Keratinocyte (primary cell): Measurements from ENCODE around the gene TNPO1. TPM values are rescaled to one million over a fixed set of nuclear protein-coding genes. Genes with fewer than 3 reads are reported as not detected.

Experiments
- DNase-seq: peaks from one replicate; pipeline ENCODE4 v3.0.0-alpha.2; 2011; ENCODE audit warnings: low read depth, missing footprints, low spot score
- FAIRE-seq: peaks from 2 replicates; lab custom pipeline; 2011; peaks lifted over from hg19 to GRCh38; lab: Jason Lieb, UNC
- H2AFZ ChIP-seq: 2 replicates; pipeline ENCODE4 v1.6.0; 2012; ENCODE audit warnings: low read length, control low read depth, inconsistent platforms; ENCODE audit not compliant: control insufficient read depth
- H3K27ac ChIP-seq: 2 replicates; pipeline ENCODE4 v1.5.1; 2011; ENCODE audit warnings: low read length; ENCODE audit not compliant: control insufficient read depth, insufficient read depth
- H3K27me3 ChIP-seq: 3 replicates; pipeline ENCODE4 v1.6.0; 2011; ENCODE audit warnings: low read length; ENCODE audit not compliant: control insufficient read depth, insufficient read depth; ENCODE audit errors: extremely low read depth
- H3K36me3 ChIP-seq, 2 experiments: 2 replicates in 1 of 2; 3 replicates in 1 of 2; pipeline ENCODE4 v1.5.1; 2011; ENCODE audit warnings: low read length in 2 of 2, mild to moderate bottlenecking in 1 of 2; ENCODE audit not compliant: control insufficient read depth in 2 of 2, insufficient read depth in 2 of 2; ENCODE audit errors: extremely low read depth in 1 of 2
- H3K4me1 ChIP-seq: 3 replicates; pipeline ENCODE4 v1.5.1; 2011; ENCODE audit warnings: low read length; ENCODE audit not compliant: control insufficient read depth, insufficient read depth; ENCODE audit errors: extremely low read depth
- H3K4me2 ChIP-seq: 3 replicates; pipeline ENCODE4 v1.6.0; 2011; ENCODE audit warnings: low read depth, low read length; ENCODE audit not compliant: control insufficient read depth, insufficient read depth; ENCODE audit errors: extremely low read depth
- H3K4me3 ChIP-seq, 3 experiments: fragments of 200-600 bp in 1 of 3; sonication (generic) in 1 of 3; 2 replicates in 2 of 3; 3 replicates in 1 of 3; pipeline ENCODE4 v1.5.1; 2011 to 2016; ENCODE audit warnings: low read length in 3 of 3, mild to moderate bottlenecking in 3 of 3, control low read depth in 2 of 3, inconsistent platforms in 1 of 3, low read depth in 1 of 3, mixed read lengths in 1 of 3, mixed run types in 1 of 3, moderate library complexity in 1 of 3; ENCODE audit not compliant: control insufficient read depth in 2 of 3, insufficient read depth in 2 of 3; ENCODE audit errors: extremely low read depth in 1 of 3
- H3K79me2 ChIP-seq: 2 replicates; pipeline ENCODE4 v1.6.0; 2012; ENCODE audit warnings: low read length; ENCODE audit not compliant: control insufficient read depth, insufficient read depth
- H3K9ac ChIP-seq: 3 replicates; pipeline ENCODE4 v1.6.0; 2011; ENCODE audit warnings: low read length; ENCODE audit not compliant: control insufficient read depth, insufficient read depth; ENCODE audit errors: extremely low read depth
- H3K9me1 ChIP-seq: 3 replicates; pipeline ENCODE4 v1.6.0; 2011; ENCODE audit warnings: low read length; ENCODE audit not compliant: control insufficient read depth, insufficient read depth; ENCODE audit errors: extremely low read depth
- H3K9me3 ChIP-seq: 2 replicates; pipeline ENCODE4 v1.5.1; 2012; ENCODE audit warnings: low read depth, low read length; ENCODE audit not compliant: control insufficient read depth
- H4K20me1 ChIP-seq: 3 replicates; pipeline ENCODE4 v1.6.0; 2011; ENCODE audit warnings: low read length; ENCODE audit not compliant: control insufficient read depth, insufficient read depth; ENCODE audit errors: extremely low read depth
- EZH2 ChIP-seq: IDR thresholded peaks from one replicate; pipeline ENCODE4 v1.6.1; 2012; ENCODE audit warnings: inconsistent platforms, mild to moderate bottlenecking, low read length, moderate library complexity
- dilution Hi-C: fragments of 300-500 bp; cut with MboI; formaldehyde crosslinking; loops from one replicate; pipeline ENCODE4 v1.7.0; 2020; ENCODE audit warnings: low sequenced_read_pairs; ENCODE audit not compliant: extremely low pct_ligation_motif_present
- polyA plus RNA-seq, 5 experiments: library from polyadenylated mRNA; depleted of rRNA in 3 of 5; stranded (reverse) in 3 of 5; stranded (forward) in 1 of 5; unstranded in 1 of 5; fragments of >200 nt; gene quantifications; 1 replicate in 1 of 5; 2 replicates in 3 of 5; 3 replicates in 1 of 5; pipeline versions ENCODE4 v1.2.1 to v1.2.3, GENCODE V29; 2011 to 2012; ENCODE audit warnings: missing spikeins in 2 of 5, low read depth in 1 of 5, low replicate concordance in 1 of 5
- TF ChIP-seq, protein P1 (sequence below), 3 experiments: IDR thresholded peaks in 1 of 3; conservative IDR thresholded peaks in 1 of 3; optimal IDR thresholded peaks in 1 of 3; 2 replicates in 2 of 3; 3 replicates in 1 of 3; pipeline versions ENCODE3 to v1.5.1; 2011; ENCODE audit warnings: low read length in 3 of 3, mild to moderate bottlenecking in 3 of 3, moderate library complexity in 2 of 3, control low read depth in 1 of 3, inconsistent platforms in 1 of 3; ENCODE audit not compliant: insufficient read depth in 2 of 3; ENCODE audit errors: extremely low read depth in 1 of 3

The TNPO1 gene
- polyA plus RNA-seq, 1 donor (not counting 4 experiments of a cell fraction or from before 2014, with no cell fraction given), result 123 TPM

DNA sequence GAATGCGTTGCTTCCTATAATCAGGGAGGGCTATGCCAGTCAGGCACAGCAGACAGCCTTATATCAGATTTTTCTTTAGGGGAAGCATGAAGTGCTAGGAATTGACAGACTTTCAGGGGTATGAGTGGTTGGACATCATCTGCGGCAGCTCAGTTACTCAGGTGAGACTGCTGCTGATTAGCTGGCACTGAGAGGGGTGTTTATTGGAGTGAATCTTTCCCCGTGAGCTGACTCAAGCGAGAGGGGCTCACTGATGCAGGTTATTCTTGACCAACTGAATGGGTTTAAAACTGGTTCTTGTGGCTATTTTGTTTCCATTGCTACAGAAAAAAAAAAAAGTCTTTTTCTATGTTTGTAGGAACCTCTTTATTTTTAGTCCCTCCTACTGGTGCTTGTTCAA, 46.2 kb upstream of the TNPO1 start:
- DNase-seq (no peak), FAIRE-seq (no peak)
- H3K9me1 ChIP-seq, result no peaks in the 10 kb centered on the region
- no peaks in the 10 kb centered on the region for H3K9me3 ChIP-seq
- H3K27ac ChIP-seq, result no peak overlapping the region
- no peak overlapping the region for H3K4me2 ChIP-seq
- no peaks in the 10 kb centered on the region for H3K79me2 ChIP-seq
- H3K4me1 ChIP-seq, result no peaks in the 10 kb centered on the region
- no peak overlapping the region for H3K4me3 ChIP-seq
- H3K27me3 ChIP-seq, result no peaks in the 10 kb centered on the region
- no peaks in the 10 kb centered on the region for H3K36me3 ChIP-seq
- no peaks in the 10 kb centered on the region for H4K20me1 ChIP-seq
- TF ChIP-seq EZH2, result no peak
- TF ChIP-seq, protein P1, sequence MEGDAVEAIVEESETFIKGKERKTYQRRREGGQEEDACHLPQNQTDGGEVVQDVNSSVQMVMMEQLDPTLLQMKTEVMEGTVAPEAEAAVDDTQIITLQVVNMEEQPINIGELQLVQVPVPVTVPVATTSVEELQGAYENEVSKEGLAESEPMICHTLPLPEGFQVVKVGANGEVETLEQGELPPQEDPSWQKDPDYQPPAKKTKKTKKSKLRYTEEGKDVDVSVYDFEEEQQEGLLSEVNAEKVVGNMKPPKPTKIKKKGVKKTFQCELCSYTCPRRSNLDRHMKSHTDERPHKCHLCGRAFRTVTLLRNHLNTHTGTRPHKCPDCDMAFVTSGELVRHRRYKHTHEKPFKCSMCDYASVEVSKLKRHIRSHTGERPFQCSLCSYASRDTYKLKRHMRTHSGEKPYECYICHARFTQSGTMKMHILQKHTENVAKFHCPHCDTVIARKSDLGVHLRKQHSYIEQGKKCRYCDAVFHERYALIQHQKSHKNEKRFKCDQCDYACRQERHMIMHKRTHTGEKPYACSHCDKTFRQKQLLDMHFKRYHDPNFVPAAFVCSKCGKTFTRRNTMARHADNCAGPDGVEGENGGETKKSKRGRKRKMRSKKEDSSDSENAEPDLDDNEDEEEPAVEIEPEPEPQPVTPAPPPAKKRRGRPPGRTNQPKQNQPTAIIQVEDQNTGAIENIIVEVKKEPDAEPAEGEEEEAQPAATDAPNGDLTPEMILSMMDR (optimal IDR thresholded peaks at IDR 0.05 in 1 of 3, IDR thresholded peaks at IDR 0.05 in 1 of 3, conservative IDR thresholded peaks at IDR 0.05 in 1 of 3; ENCODE audit: extremely low read depth in 1 of 3, insufficient read depth in 2 of 3, low read length in 3 of 3), result no peak
- H3K9ac ChIP-seq, result no peak overlapping the region
- no peak overlapping the region for H2AFZ ChIP-seq
- dilution Hi-C loops, result no loop called here

GRCh38 chr5:72776684-72777083, 39.8 kb upstream of the TNPO1 start:
- Histone ChIP-seq H3K36me3 (no peaks in the 10 kb centered on the region), H4K20me1 (no peaks in the 10 kb centered on the region), H3K9ac (no peak overlapping the region), H2AFZ (no peak overlapping the region), H3K79me2 (no peaks in the 10 kb centered on the region), H3K4me3 (no peak overlapping the region), H3K9me3 (no peaks in the 10 kb centered on the region), H3K27ac (no peak overlapping the region), H3K27me3 (no peaks in the 10 kb centered on the region), H3K4me2 (no peak overlapping the region), H3K9me1 (no peaks in the 10 kb centered on the region), H3K4me1 (no peaks in the 10 kb centered on the region)
- DNase-seq (no peak), FAIRE-seq (no peak)
- dilution Hi-C loops, result no loop called here
- no peak for TF ChIP-seq EZH2
- TF ChIP-seq, protein P1 (optimal IDR thresholded peaks at IDR 0.05 in 1 of 3, IDR thresholded peaks at IDR 0.05 in 1 of 3, conservative IDR thresholded peaks at IDR 0.05 in 1 of 3; ENCODE audit: extremely low read depth in 1 of 3, insufficient read depth in 2 of 3, low read length in 3 of 3), result no peak
